Stimulated activated CD8-positive, alpha-beta memory T cell treated with anti-CD3 and anti-CD28 coated beads, Interleukin-15, amount 100 ng/mL, for 48 hours (primary cell): Measurements from ENCODE around the gene RPL31.
"Not testable (repeated sequence)": the region's sequence is repeated elsewhere in the genome, so short reads cannot be mapped to it uniquely, and the experiment has no call there.

Source experiments
- DNase-seq, 2 donors: peaks; one replicate each; pipeline ENCODE4 v3.0.0-alpha.2; 2020; ENCODE audit warnings: low read depth in 2 of 2

RPL31 gene

GRCh38 chr2:101026923-101027469 is 24.9 kb downstream of the RPL31 start:
- no peak for DNase-seq

DNA sequence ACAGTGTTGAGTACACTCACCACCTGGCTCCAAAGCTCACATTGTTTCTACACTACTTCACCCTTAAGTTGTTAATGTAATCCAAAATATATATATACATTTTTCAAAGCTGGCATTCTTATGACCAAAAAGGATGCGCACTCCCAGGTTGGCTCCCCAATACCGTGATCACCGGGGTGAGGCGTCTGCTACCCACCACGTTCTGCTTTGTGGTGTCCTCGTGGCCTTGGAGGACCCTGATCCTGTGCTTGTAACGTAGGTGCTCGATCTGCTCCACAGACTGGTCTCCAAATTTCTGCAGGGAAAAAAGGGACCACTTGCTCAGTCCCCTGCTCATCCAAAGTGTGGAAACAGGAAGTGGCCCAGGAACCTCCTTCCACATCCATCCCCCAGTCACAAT is 25.8 kb downstream of the RPL31 start:
- DNase-seq = no peak

DNA sequence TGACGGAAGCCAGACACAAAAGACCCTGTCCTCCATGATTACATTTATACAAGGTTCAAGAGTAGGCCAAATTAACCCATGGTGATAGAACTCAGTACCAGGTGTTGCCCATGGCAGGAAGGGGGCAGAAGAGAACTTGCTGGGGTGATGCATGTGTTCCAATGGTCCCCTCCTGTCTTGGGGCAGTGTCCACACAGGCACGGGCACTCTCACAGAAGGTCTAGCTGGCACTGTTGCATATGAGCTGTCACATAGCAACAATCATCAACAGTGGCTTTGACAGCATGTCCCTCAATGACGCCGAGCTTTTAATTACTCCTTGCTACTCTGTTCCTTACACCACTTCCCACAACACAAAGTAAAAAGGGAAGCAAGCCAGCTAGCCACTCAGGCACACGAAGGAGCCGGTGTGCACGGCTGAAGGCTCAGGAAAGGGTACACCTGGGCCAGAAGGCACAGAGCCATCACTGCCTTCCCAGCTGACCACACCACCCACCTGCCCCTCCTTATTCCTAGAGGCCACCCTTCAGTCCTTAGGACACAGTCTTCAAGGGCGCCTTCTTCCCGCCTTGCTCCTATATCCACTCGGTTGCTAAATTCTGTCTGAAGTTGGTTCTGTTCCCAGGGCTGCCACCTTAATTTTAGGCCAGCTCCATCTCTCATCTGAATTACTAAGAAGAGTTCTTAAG is 28.9 kb downstream of the RPL31 start:
- no peak for DNase-seq

- DNase-seq = no peak
Observed at GRCh38 chr2:101032084-101032776, 30.1 kb downstream of the RPL31 start.

- no peak for DNase-seq
Observed at GRCh38 chr2:101036562-101036961, 34.5 kb downstream of the RPL31 start.

DNA sequence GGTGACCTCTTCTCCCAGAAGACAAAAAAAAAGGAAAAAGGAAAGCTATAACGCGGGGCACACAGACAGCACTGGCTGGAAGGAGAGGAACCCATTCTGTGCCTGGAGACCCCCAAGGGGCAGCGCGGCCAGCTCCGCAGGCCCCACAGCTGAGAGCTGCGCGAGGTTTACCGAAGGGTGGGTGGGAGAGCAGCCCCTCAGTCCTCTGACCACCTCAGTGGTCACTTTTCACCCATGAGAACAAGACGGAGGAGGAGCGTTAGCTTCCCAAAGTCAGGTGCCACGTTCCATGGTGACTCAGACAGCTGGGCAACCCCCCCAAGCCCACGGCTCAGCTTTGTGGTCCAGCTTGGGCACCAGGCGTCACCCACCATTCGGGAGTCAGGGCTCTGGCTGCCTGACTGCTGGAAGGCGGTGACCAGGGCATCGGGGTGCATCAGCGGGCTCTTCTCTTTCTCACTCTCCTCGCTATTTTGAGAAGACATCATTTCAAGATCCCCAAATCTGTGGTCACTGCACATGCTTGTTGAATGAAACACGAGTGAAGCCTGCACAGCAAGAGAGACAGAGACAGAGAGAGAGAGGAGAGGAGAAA is 35.2 kb downstream of the RPL31 start:
- no peak for DNase-seq

GRCh38 chr2:101038455-101039255 is 36.6 kb downstream of the RPL31 start:
- DNase-seq = peak; percentile 6 to 17

DNA sequence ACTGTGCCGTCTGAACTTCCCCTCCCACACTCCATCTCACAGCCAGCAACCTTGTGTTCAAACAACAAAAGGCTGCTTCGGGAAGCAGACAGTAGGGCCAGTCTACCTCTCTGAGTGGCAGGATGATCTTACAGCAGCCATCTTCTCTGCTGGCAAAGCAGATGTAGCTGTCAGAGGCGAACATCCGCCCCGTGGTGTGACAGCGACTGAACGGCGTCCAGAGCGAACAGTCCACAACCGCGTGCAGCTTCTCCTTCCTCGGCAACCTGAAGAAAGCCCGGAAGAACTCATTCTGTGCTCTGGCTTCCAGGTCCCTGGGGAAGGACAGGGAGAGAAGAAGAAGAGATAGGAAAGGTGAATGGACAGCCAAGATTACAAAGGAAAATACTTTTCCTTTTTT is 38.0 kb downstream of the RPL31 start:
- no peak for DNase-seq

DNA sequence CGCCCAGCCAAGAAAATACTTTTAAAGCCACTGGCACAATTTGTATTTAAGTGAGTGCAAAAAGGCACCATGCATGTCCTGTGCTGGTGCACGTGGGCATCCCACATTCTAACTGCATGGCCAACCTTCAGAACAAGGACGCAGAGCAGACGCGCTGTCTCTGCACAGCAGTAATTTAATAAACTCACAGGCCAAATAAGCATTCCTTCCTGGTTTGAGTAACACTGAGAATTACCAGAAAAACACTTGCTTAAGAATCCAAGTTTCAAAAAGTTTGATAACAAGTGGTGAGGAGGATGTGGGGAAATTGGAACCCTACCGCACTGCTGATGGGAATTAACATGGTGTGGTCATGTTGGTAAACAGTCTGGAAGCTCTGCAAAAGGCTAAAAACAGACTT is 38.7 kb downstream of the RPL31 start:
- no peak for DNase-seq

GRCh38 chr2:101041413-101041812 is 39.3 kb downstream of the RPL31 start:
- DNase-seq = no peak

DNA sequence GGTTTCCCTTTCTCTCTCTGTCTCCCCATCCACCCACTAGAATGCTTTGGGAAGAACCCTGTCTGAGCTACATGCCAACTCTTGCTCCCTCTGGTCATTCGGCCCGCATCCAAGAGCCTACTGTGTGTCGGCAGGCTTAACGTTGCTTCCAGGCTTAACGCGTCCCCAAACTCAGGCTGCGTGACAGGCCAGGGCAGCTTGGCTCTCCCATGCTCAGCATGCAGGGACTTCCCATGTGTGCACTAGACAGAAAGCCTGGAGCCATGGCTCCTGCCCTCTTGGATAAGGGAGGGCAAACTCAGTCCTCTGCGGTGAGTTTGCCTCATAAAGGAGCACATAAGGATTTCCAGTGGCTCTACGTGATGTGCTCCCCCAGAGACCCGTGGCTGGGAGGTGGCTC is 43.2 kb downstream of the RPL31 start:
- DNase-seq = no peak

GRCh38 chr2:101047075-101047766 is 45.1 kb downstream of the RPL31 start:
- DNase-seq = no peak

DNA sequence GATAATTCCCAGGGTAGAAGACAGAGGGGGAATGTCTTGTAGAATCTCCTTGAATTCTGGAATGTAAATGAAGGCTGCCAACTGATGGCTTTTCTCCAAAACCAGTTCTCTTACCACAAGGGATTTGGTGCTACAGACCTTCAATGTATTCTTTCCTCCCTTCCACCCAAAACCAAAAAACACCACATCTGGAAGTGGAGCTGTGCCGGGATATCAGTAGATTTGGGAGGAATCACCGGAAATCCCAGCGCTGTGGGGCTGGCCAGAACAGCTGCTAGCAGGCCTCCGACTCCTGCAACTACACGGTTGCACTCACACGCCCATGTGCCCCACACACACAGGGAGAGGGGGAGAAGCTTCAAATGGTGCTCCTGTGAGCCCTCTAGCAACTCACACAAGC is 45.7 kb downstream of the RPL31 start:
- no peak for DNase-seq

- DNase-seq = no peak
Observed at GRCh38 chr2:101048756-101049155, 46.7 kb downstream of the RPL31 start.

DNA sequence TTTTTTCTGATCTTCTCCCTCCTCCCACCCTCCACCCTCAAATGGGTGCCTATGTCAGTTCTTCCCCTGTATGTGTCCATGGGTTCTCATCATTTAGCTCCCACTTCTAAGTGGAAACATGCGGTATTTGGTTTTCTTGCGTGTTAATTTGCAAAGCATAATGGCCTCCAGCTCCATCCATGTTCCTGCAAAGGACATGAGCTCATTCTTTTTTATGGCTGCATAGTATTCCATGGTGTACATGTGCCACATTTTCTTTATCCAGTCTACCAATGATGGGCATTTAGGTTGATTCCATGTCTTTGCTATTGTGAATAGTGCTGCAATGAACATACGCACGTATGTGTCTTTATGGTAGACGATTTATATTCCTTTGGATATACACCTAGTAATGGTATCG is 48.8 kb downstream of the RPL31 start:
- DNase-seq = not testable (repeated sequence)

GRCh38 chr2:101052147-101052546 is 50.1 kb downstream of the RPL31 start:
- no peak for DNase-seq

- no peak for DNase-seq
Observed at GRCh38 chr2:101053117-101053516, 51.0 kb downstream of the RPL31 start.
